Dendritic cell treated with granulocyte-macrophage colony-stimulating factor and Interleukin-4, amounts not matched to agents 40 ng/mL and 50 ng/mL, for 4 days (primary cell): ENCODE data around the gene ZNF217.
"Not testable (repeated sequence)": the region's sequence is repeated elsewhere in the genome, so short reads cannot be mapped to it uniquely, and the experiment has no call there.

Experiments
- H3K27ac Mint-ChIP-seq: one replicate; pipeline ENCODE4 v1.8.0; 2022; ENCODE audit warnings: mild to moderate bottlenecking, mixed read lengths
- H3K27me3 Mint-ChIP-seq: one replicate; pipeline ENCODE4 v1.8.0; 2022; ENCODE audit warnings: mild to moderate bottlenecking, mixed read lengths
- H3K36me3 Mint-ChIP-seq: one replicate; pipeline ENCODE4 v1.8.0; 2022; ENCODE audit warnings: low read depth, mixed read lengths
- H3K4me1 Mint-ChIP-seq: one replicate; pipeline ENCODE4 v1.8.0; 2022; ENCODE audit warnings: low read depth, mixed read lengths
- H3K4me3 Mint-ChIP-seq: one replicate; pipeline ENCODE4 v1.8.0; 2022; ENCODE audit warnings: mild to moderate bottlenecking, moderate library complexity, mixed read lengths
- H3K9me3 Mint-ChIP-seq: one replicate; pipeline ENCODE4 v1.8.0; 2022; ENCODE audit warnings: mixed read lengths
- intact Hi-C: fragments of 100-400 bp; cut with micrococcal nuclease; formaldehyde crosslinking; loops from one replicate; pipeline ENCODE4 v1.15.0; 2022

Gene ZNF217

GRCh38 chr20:53522026-53522425 is 71.6 kb downstream of the ZNF217 start:
- H3K27ac Mint-ChIP-seq = no peak overlapping the region
- intact Hi-C loops = no loop called here

DNA sequence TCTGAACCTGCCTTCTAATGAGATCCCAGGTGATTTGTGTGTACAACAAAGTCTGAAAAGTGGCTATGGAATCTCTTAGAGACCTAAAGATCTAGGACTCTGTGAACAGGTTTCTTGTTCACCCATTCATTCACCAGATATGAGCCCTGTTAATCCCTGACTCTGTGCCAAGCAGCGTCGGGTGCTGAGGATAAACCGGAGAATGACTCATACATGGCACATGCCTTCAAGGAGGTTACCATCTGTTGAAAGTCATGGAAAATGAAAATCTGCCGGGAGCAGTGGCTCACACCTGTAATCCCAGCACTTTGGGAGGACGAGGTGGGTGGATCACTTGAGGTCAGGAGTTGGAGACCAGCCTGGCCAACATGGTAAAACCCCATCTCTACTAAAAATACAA is 72.2 kb downstream of the ZNF217 start:
- H3K27ac Mint-ChIP-seq, H3K9me3 Mint-ChIP-seq, H3K36me3 Mint-ChIP-seq, H3K27me3 Mint-ChIP-seq, H3K4me3 Mint-ChIP-seq, intact Hi-C loops, H3K4me1 Mint-ChIP-seq: not testable (repeated sequence)

More at GRCh38 chr20:53522026-53522425, 71.6 kb downstream of the ZNF217 start:
- Mint-ChIP-seq H3K27me3 (no peaks in the 10 kb centered on the region), H3K4me3 (no peak overlapping the region), H3K9me3 (no peaks in the 10 kb centered on the region), H3K4me1 (no peaks in the 10 kb centered on the region), H3K36me3 (no peaks in the 10 kb centered on the region)

- no peaks in the 10 kb centered on the region for H3K4me1 Mint-ChIP-seq
- H3K36me3 Mint-ChIP-seq = no peaks in the 10 kb centered on the region
- no peaks in the 10 kb centered on the region for H3K9me3 Mint-ChIP-seq
- intact Hi-C loops = no loop called here
- no peak overlapping the region for H3K4me3 Mint-ChIP-seq
- H3K27me3 Mint-ChIP-seq = no peaks in the 10 kb centered on the region
- H3K27ac Mint-ChIP-seq = no peak overlapping the region
Observed at GRCh38 chr20:53517146-53517545, 76.5 kb downstream of the ZNF217 start.
